NCI-H1048 (cell line): ENCODE results near the gene IL1RAPL1.

Source experiments
- DNase-seq: peaks from one replicate; lab custom pipeline; 2025; lab: John Stamatoyannopoulos, UW

The IL1RAPL1 gene

GRCh38 chrX:29653721-29654120 lies 1066.5 kb downstream of the IL1RAPL1 start:
- DNase-seq: no peak

- no peak for DNase-seq
Measured at GRCh38 chrX:29659911-29660310, 1072.7 kb downstream of the IL1RAPL1 start.

- DNase-seq: no peak
Measured at GRCh38 chrX:29661290-29661689, 1074.0 kb downstream of the IL1RAPL1 start.

GRCh38 chrX:29662101-29662500 lies 1074.9 kb downstream of the IL1RAPL1 start:
- no peak for DNase-seq

- DNase-seq: no peak
Measured at GRCh38 chrX:29662759-29663503, 1075.7 kb downstream of the IL1RAPL1 start.

GRCh38 chrX:29665532-29665931 lies 1078.3 kb downstream of the IL1RAPL1 start:
- no peak for DNase-seq

- no peak for DNase-seq
Measured at GRCh38 chrX:29666366-29666765, 1079.1 kb downstream of the IL1RAPL1 start.

GRCh38 chrX:29671421-29671820 lies 1084.2 kb downstream of the IL1RAPL1 start:
- no peak for DNase-seq

- DNase-seq: no peak
Measured at GRCh38 chrX:29687687-29688086, 1100.4 kb downstream of the IL1RAPL1 start.

GRCh38 chrX:29690061-29690460 lies 1102.8 kb downstream of the IL1RAPL1 start:
- no peak for DNase-seq

- no peak for DNase-seq
Measured at GRCh38 chrX:29691044-29691443, 1103.8 kb downstream of the IL1RAPL1 start.

GRCh38 chrX:29693912-29694311 lies 1106.7 kb downstream of the IL1RAPL1 start:
- DNase-seq: no peak

- no peak for DNase-seq
Measured at GRCh38 chrX:29699239-29699638, 1112.0 kb downstream of the IL1RAPL1 start.

GRCh38 chrX:29707088-29707487 lies 1119.8 kb downstream of the IL1RAPL1 start:
- DNase-seq: no peak

- no peak for DNase-seq
Measured at GRCh38 chrX:29721152-29721551, 1133.9 kb downstream of the IL1RAPL1 start.

- DNase-seq: no peak
Measured at GRCh38 chrX:29724316-29724715, 1137.1 kb downstream of the IL1RAPL1 start.

GRCh38 chrX:29726811-29727210 lies 1139.6 kb downstream of the IL1RAPL1 start:
- no peak for DNase-seq

GRCh38 chrX:29728639-29729038 lies 1141.4 kb downstream of the IL1RAPL1 start:
- no peak for DNase-seq

- no peak for DNase-seq
Measured at GRCh38 chrX:29744966-29745365, 1157.7 kb downstream of the IL1RAPL1 start.

- DNase-seq: no peak
Measured at GRCh38 chrX:29746326-29746725, 1159.1 kb downstream of the IL1RAPL1 start.

- no peak for DNase-seq
Measured at GRCh38 chrX:29762006-29762405, 1174.8 kb downstream of the IL1RAPL1 start.

GRCh38 chrX:29775890-29776289 lies 1188.6 kb downstream of the IL1RAPL1 start:
- DNase-seq: no peak

GRCh38 chrX:29787656-29788055 lies 1200.4 kb downstream of the IL1RAPL1 start:
- DNase-seq: no peak

GRCh38 chrX:29788991-29789699 lies 1201.9 kb downstream of the IL1RAPL1 start:
- no peak for DNase-seq
